Fibroblast of the conjunctiva (primary cell): Measurements from ENCODE around the gene RPS26.
A peak's percentile ranks its signal among the peaks of the same experiment; 100 is the strongest.

Experiments used
- DNase-seq: peaks from one replicate; pipeline ENCODE4 v3.0.0-alpha.2; 2010; ENCODE audit warnings: low read depth

RPS26 gene

GRCh38 chr12:56078931-56079722 is 37.4 kb downstream of the RPS26 start:
- peak; percentile 69 for DNase-seq

- peak; percentile 48 for DNase-seq
These were observed 38.2 kb downstream of the RPS26 start, which contains the start of gene ERBB3 for GRCh38 chr12:56079723-56080555. Gene ERBB3, plus strand, starts transcription at chr12:56080165. Its CDS starts 136 bp downstream, at chr12:56080301.

GRCh38 chr12:56080556-56081138 is 38.9 kb downstream of the RPS26 start:
- DNase-seq: no peak

- DNase-seq: no peak
These were observed 40.0 kb downstream of the RPS26 start for GRCh38 chr12:56081393-56082347.

GRCh38 chr12:56082382-56082781 is 40.7 kb downstream of the RPS26 start:
- DNase-seq: no peak

GRCh38 chr12:56082967-56083366 is 41.2 kb downstream of the RPS26 start:
- DNase-seq: no peak

GRCh38 chr12:56084958-56085543 is 43.3 kb downstream of the RPS26 start:
- no peak for DNase-seq

- DNase-seq: no peak
These were observed 44.4 kb downstream of the RPS26 start for GRCh38 chr12:56086096-56086495.

GRCh38 chr12:56086608-56087007 is 44.9 kb downstream of the RPS26 start:
- DNase-seq: no peak

GRCh38 chr12:56087220-56087619 is 45.5 kb downstream of the RPS26 start:
- DNase-seq: no peak
